SK-N-SH (cell line): ENCODE results near the gene LONP2. TPM values are rescaled to one million over a fixed set of nuclear protein-coding genes. Genes with fewer than 3 reads are reported as not detected.

Experiments used
- CTCF ChIA-PET: fragments of 300-600, 350-600 bp; formaldehyde crosslinking; extraction: SDS; loops from one replicate; lab custom pipeline; 2021; lab: Yijun Ruan, JAX
- POLR2A ChIA-PET: fragments of 350-600 bp; sonication (Branson Sonifier 250); formaldehyde crosslinking; extraction: SDS; loops from one replicate; lab custom pipeline; 2020; ENCODE audit warnings: antibody characterized with exemption, inconsistent platforms; lab: Yijun Ruan, JAX
- DNase-seq: peaks from one replicate; pipeline ENCODE4 v3.0.0; 2012
- H2AFZ ChIP-seq: fragments of 200-600 bp; sonication (generic); 2 replicates; pipeline ENCODE4 v1.8.1; 2016; ENCODE audit warnings: antibody characterized with exemption, mild to moderate bottlenecking, low read depth
- H3F3A ChIP-seq: fragments of 200-600 bp; sonication (generic); replicated peaks from 2 replicates; pipeline ENCODE3; 2016; ENCODE audit warnings: antibody characterized with exemption, mild to moderate bottlenecking; ENCODE audit not compliant: insufficient read depth
- H3K27ac ChIP-seq, 2 experiments: fragments of 200-500 bp in 1 of 2; fragments of 200-600 bp in 1 of 2; sonication (Bioruptor generic) in 1 of 2; sonication (generic), shearing (Covaris generic) in 1 of 2; 2 replicates each; pipeline versions ENCODE4 v1.5.1 to v1.6.1; 2014 to 2016; ENCODE audit warnings: low read depth in 2 of 2, inconsistent platforms in 1 of 2, low read length in 1 of 2, mild to moderate bottlenecking in 1 of 2, mixed read lengths in 1 of 2
- H3K27me3 ChIP-seq: fragments of 200-600 bp; sonication (generic), shearing (Covaris generic); 2 replicates; pipeline ENCODE4 v1.6.1; 2016; ENCODE audit warnings: mixed run types; ENCODE audit not compliant: insufficient read depth
- H3K36me3 ChIP-seq, 2 experiments: fragments of 200-500 bp in 1 of 2; fragments of 200-600 bp in 1 of 2; sonication (Bioruptor generic) in 1 of 2; sonication (generic) in 1 of 2; replicated peaks in 1 of 2; 2 replicates each; pipeline versions ENCODE3 to v1.5.1; 2014 to 2016; ENCODE audit warnings: low read length in 1 of 2, mild to moderate bottlenecking in 1 of 2; ENCODE audit not compliant: insufficient read depth in 2 of 2, control insufficient read depth in 1 of 2
- H3K4me1 ChIP-seq, 2 experiments: fragments of 200-500 bp in 1 of 2; fragments of 200-600 bp in 1 of 2; sonication (Bioruptor generic) in 1 of 2; sonication (generic), shearing (Covaris generic) in 1 of 2; 2 replicates each; pipeline versions ENCODE4 v1.5.1 to v1.6.1; 2014 to 2016; ENCODE audit warnings: low read depth in 1 of 2, low read length in 1 of 2, mixed run types in 1 of 2; ENCODE audit not compliant: insufficient read depth in 2 of 2, control insufficient read depth in 1 of 2
- H3K4me2 ChIP-seq: fragments of 200-600 bp; sonication (generic), shearing (Covaris generic); 2 replicates; pipeline ENCODE4 v1.6.1; 2017; ENCODE audit warnings: mixed run types
- H3K4me3 ChIP-seq, 2 experiments: fragments of 200-500 bp in 1 of 2; fragments of 200-600 bp in 1 of 2; sonication (Bioruptor generic) in 1 of 2; sonication (generic), shearing (Covaris generic) in 1 of 2; 2 replicates each; pipeline versions ENCODE4 v1.5.1 to v1.8.1; 2014 to 2016; ENCODE audit warnings: low read depth in 2 of 2, inconsistent platforms in 1 of 2, low read length in 1 of 2, mild to moderate bottlenecking in 1 of 2, mixed read lengths in 1 of 2, moderate library complexity in 1 of 2
- H3K79me2 ChIP-seq: fragments of 200-600 bp; sonication (generic); 2 replicates; pipeline ENCODE4 v1.8.1; 2017; ENCODE audit warnings: mild to moderate bottlenecking; ENCODE audit not compliant: insufficient read depth
- H3K9ac ChIP-seq: fragments of 200-600 bp; sonication (generic); 2 replicates; pipeline ENCODE4 v1.6.1; 2017; ENCODE audit warnings: mixed run types
- H3K9me2 ChIP-seq: fragments of 200-600 bp; sonication (generic); 2 replicates; pipeline ENCODE4 v1.6.1; 2017; ENCODE audit warnings: mixed run types
- H3K9me3 ChIP-seq: fragments of 200-600 bp; sonication (generic); 2 replicates; pipeline ENCODE4 v1.6.1; 2017; ENCODE audit warnings: mixed run types, mild to moderate bottlenecking, moderate library complexity
- H4K20me1 ChIP-seq: fragments of 200-600 bp; sonication (generic); 2 replicates; pipeline ENCODE4 v1.6.1; 2017; ENCODE audit warnings: mild to moderate bottlenecking, mixed run types; ENCODE audit not compliant: insufficient read depth
- CHD2 ChIP-seq: fragments of 150-350 bp; IDR thresholded peaks from 2 replicates; pipeline ENCODE4 v1.6.1; 2018; ENCODE audit warnings: low read length; ENCODE audit not compliant: partially characterized antibody
- CTCF ChIP-seq: fragments of 200-600 bp; sonication (generic); IDR thresholded peaks from 2 replicates; pipeline ENCODE4 v1.6.1; 2017; ENCODE audit warnings: antibody characterized with exemption, mild to moderate bottlenecking, moderate library complexity
- ELF1 ChIP-seq: IDR thresholded peaks from 2 replicates; pipeline ENCODE4 v1.4.0; 2012
- EP300 ChIP-seq, 2 experiments: IDR thresholded peaks; 2 replicates each; pipeline versions ENCODE4 v1.4.0 to v1.6.1; 2012; ENCODE audit warnings: borderline replicate concordance in 1 of 2, low read depth in 1 of 2, low read length in 1 of 2
- FOSL2 ChIP-seq: IDR thresholded peaks from 2 replicates; pipeline ENCODE4 v1.4.0; 2012; ENCODE audit warnings: low read depth, mild to moderate bottlenecking, moderate library complexity, borderline replicate concordance
- GABPA ChIP-seq: IDR thresholded peaks from 2 replicates; pipeline ENCODE4 v1.4.0; 2012; ENCODE audit warnings: low read depth, mild to moderate bottlenecking
- GATA2 ChIP-seq: sonication (generic); formaldehyde crosslinking; IDR thresholded peaks from 2 replicates; pipeline ENCODE4 v1.5.0; 2020; ENCODE audit warnings: mild to moderate bottlenecking, missing genetic modification reagents
- MEF2A ChIP-seq: IDR thresholded peaks from 2 replicates; pipeline ENCODE4 v1.4.0; 2012; ENCODE audit warnings: low read depth, borderline replicate concordance
- MXI1 ChIP-seq: IDR thresholded peaks from 2 replicates; pipeline ENCODE4 v1.6.1; 2012; ENCODE audit warnings: mild to moderate bottlenecking, low read depth, low read length, improper control_type of control experiment
- PBX3 ChIP-seq: IDR thresholded peaks from 2 replicates; pipeline ENCODE4; 2012
- POLR2AphosphoS5 ChIP-seq: IDR thresholded peaks from 2 replicates; pipeline ENCODE4 v1.6.1; 2012; ENCODE audit warnings: low read depth, low read length
- RCOR1 ChIP-seq: fragments of 150-350 bp; IDR thresholded peaks from 2 replicates; pipeline ENCODE4 v1.6.1; 2017; ENCODE audit warnings: antibody characterized with exemption, low read length
- RFX5 ChIP-seq: IDR thresholded peaks from 2 replicates; pipeline ENCODE4 v1.6.1; 2012; ENCODE audit warnings: mild to moderate bottlenecking, improper control_type of control experiment, low read length
- RXRA ChIP-seq: IDR thresholded peaks from 2 replicates; pipeline ENCODE4 v1.4.0; 2012; ENCODE audit warnings: low read depth, mild to moderate bottlenecking, borderline replicate concordance
- SMC3 ChIP-seq: IDR thresholded peaks from 2 replicates; pipeline ENCODE4 v1.6.1; 2012; ENCODE audit warnings: low read depth, low read length, improper control_type of control experiment
- TAF1 ChIP-seq: IDR thresholded peaks from 2 replicates; pipeline ENCODE4 v1.6.1; 2012; ENCODE audit warnings: low read depth, mild to moderate bottlenecking, low read length, moderate library complexity, borderline replicate concordance
- WGBS: methylation state at CpG from one replicate; pipeline ENCODE4 v1.1.6; 2017; ENCODE audit warnings: low lambda C conversion rate; 5-methylcytosine and 5-hydroxymethylcytosine counted together
- polyA plus RNA-seq, 3 experiments: library from polyadenylated mRNA; depleted of rRNA; stranded (reverse); fragments of >200 nt; gene quantifications; 2 replicates each; pipeline ENCODE4 v1.2.3, GENCODE V29; 2012
- TF ChIP-seq, protein P1 (sequence below): fragments of 150-350 bp; IDR thresholded peaks from 2 replicates; pipeline ENCODE4 v1.6.1; 2017; ENCODE audit warnings: antibody characterized with exemption, low read length, low read depth, borderline replicate concordance
- TF ChIP-seq, protein P2 (sequence below): IDR thresholded peaks from 2 replicates; pipeline ENCODE4 v1.4.0; 2012; ENCODE audit warnings: low read depth, borderline replicate concordance
- TF ChIP-seq, protein P3 (sequence below): IDR thresholded peaks from 2 replicates; pipeline ENCODE4 v1.6.1; 2012; ENCODE audit warnings: mild to moderate bottlenecking, low read depth, low read length, moderate library complexity

The LONP2 gene
- polyA plus RNA-seq, 1 of the 3 experiments (the other 2 are of a cell fraction): 22.4 TPM

DNA sequence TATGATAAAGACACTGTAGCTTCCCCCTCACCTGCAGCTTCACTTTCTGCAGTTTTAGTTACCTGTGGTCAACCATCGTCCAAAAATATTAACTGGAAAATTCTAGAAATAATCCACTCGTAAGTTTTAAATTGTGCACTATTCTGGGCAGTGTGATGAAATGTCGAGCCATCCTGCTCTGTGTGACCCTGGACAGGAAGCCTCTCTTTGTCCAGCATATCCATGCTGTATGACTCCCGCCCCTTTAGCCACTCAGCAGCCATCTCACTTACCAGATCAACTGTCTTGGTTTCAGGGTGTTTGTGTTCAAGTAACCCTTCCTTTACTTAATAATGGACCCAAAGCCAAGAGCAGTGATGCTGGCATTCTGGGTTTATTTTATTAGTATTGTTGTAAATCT lies 85.0 kb downstream of the LONP2 start:
- Histone ChIP-seq H2AFZ (no peak overlapping the region), H3K4me3 (no peak overlapping the region), H3K9me3 (no peaks in the 10 kb centered on the region), H3K27ac (no peak overlapping the region), H3K9me2 (no peaks in the 10 kb centered on the region), H3K79me2 (no peaks in the 10 kb centered on the region), H3K4me1 (no peaks in the 10 kb centered on the region), H4K20me1 (no peaks in the 10 kb centered on the region), H3F3A (no peaks in the 10 kb centered on the region), H3K4me2 (no peak overlapping the region), H3K9ac (no peak overlapping the region), H3K36me3 (peaks cover 7 to 14% of the 10 kb centered on the region in 2 experiments), H3K27me3 (no peaks in the 10 kb centered on the region)
- WGBS: 97% methylated on average over 4 of the region's 4 CpGs
- TF ChIP-seq MXI1 (no peak), EP300 (IDR thresholded peaks at IDR 0.05; ENCODE audit: borderline replicate concordance in 1 of 2, low read depth in 1 of 2, low read length in 1 of 2) (no peak), ELF1 (no peak), POLR2AphosphoS5 (no peak), PBX3 (no peak), RCOR1 (no peak), GABPA (no peak), RXRA (no peak), SMC3 (no peak), CTCF (no peak), FOSL2 (no peak), TAF1 (no peak), GATA2 (no peak), RFX5 (no peak), MEF2A (no peak), CHD2 (no peak)
- TF ChIP-seq, protein P1, sequence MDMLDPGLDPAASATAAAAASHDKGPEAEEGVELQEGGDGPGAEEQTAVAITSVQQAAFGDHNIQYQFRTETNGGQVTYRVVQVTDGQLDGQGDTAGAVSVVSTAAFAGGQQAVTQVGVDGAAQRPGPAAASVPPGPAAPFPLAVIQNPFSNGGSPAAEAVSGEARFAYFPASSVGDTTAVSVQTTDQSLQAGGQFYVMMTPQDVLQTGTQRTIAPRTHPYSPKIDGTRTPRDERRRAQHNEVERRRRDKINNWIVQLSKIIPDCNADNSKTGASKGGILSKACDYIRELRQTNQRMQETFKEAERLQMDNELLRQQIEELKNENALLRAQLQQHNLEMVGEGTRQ: no peak
- TF ChIP-seq, protein P2, sequence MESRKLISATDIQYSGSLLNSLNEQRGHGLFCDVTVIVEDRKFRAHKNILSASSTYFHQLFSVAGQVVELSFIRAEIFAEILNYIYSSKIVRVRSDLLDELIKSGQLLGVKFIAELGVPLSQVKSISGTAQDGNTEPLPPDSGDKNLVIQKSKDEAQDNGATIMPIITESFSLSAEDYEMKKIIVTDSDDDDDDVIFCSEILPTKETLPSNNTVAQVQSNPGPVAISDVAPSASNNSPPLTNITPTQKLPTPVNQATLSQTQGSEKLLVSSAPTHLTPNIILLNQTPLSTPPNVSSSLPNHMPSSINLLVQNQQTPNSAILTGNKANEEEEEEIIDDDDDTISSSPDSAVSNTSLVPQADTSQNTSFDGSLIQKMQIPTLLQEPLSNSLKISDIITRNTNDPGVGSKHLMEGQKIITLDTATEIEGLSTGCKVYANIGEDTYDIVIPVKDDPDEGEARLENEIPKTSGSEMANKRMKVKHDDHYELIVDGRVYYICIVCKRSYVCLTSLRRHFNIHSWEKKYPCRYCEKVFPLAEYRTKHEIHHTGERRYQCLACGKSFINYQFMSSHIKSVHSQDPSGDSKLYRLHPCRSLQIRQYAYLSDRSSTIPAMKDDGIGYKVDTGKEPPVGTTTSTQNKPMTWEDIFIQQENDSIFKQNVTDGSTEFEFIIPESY: no peak
- TF ChIP-seq, protein P3, sequence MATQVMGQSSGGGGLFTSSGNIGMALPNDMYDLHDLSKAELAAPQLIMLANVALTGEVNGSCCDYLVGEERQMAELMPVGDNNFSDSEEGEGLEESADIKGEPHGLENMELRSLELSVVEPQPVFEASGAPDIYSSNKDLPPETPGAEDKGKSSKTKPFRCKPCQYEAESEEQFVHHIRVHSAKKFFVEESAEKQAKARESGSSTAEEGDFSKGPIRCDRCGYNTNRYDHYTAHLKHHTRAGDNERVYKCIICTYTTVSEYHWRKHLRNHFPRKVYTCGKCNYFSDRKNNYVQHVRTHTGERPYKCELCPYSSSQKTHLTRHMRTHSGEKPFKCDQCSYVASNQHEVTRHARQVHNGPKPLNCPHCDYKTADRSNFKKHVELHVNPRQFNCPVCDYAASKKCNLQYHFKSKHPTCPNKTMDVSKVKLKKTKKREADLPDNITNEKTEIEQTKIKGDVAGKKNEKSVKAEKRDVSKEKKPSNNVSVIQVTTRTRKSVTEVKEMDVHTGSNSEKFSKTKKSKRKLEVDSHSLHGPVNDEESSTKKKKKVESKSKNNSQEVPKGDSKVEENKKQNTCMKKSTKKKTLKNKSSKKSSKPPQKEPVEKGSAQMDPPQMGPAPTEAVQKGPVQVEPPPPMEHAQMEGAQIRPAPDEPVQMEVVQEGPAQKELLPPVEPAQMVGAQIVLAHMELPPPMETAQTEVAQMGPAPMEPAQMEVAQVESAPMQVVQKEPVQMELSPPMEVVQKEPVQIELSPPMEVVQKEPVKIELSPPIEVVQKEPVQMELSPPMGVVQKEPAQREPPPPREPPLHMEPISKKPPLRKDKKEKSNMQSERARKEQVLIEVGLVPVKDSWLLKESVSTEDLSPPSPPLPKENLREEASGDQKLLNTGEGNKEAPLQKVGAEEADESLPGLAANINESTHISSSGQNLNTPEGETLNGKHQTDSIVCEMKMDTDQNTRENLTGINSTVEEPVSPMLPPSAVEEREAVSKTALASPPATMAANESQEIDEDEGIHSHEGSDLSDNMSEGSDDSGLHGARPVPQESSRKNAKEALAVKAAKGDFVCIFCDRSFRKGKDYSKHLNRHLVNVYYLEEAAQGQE: no peak
- DNase-seq: no peak
- ChIA-PET POLR2A (no interaction called here), CTCF (interaction anchor here (1.1 kb wide), 1 partner anchor 301 kb away, joined by 3 read pairs; no protein-coding TSS in a partner anchor)
